ENCODE data around the gene TCERG1L.

- TF ChIP-seq CTCF (IDR thresholded peaks at IDR 0.05; ENCODE audit: insufficient read depth, low read length) (no peak), POLR2AphosphoS5 (IDR thresholded peaks at IDR 0.05; ENCODE audit: low read depth) (no peak), REST (IDR thresholded peaks at IDR 0.05; ENCODE audit: insufficient replicate concordance, low read depth) (no peak), GABPA (IDR thresholded peaks at IDR 0.05; ENCODE audit: low read depth) (no peak), SPI1 (IDR thresholded peaks at IDR 0.05; ENCODE audit: borderline replicate concordance, low read depth) (no peak)
Observed at GRCh38 chr10:131272897-131273451, 38.5 kb downstream of the TCERG1L start.
